ENCODE measurements around the gene FFAR4.

The FFAR4 gene

GRCh38 chr10:93629647-93630305, 63.3 kb downstream of the FFAR4 start:
- Mint-ChIP-seq H3K27me3 (peaks cover 13% of the 10 kb centered on the region), H3K4me1 (no peaks in the 10 kb centered on the region), H3K4me3 (no peak overlapping the region), H3K27ac (no peak overlapping the region), H3K9me3 (no peaks in the 10 kb centered on the region), H3K36me3 (no peaks in the 10 kb centered on the region)
- ATAC-seq (ENCODE audit: low read depth) (no peak), DNase-seq (ENCODE audit: low spot score in 2 of 2) (no peak)

- no peaks in the 10 kb centered on the region for H3K4me1 Mint-ChIP-seq
- no peaks in the 10 kb centered on the region for H3K9me3 Mint-ChIP-seq
- H3K27me3 Mint-ChIP-seq: peaks cover 14% of the 10 kb centered on the region
- no peaks in the 10 kb centered on the region for H3K36me3 Mint-ChIP-seq
- no peak overlapping the region for H3K27ac Mint-ChIP-seq
- no peak for DNase-seq (ENCODE audit: low spot score in 2 of 2)
- H3K4me3 Mint-ChIP-seq: no peak overlapping the region
- no peak for ATAC-seq (ENCODE audit: low read depth)
These were observed 64.4 kb downstream of the FFAR4 start for GRCh38 chr10:93630625-93631557.

Data from memory B cell (primary cell).